PC-3 (cell line): ENCODE results near the gene AGFG2.

Experiments used
- EZH2phosphoT487 ChIP-seq: fragments of 300-600 bp; sonication (generic); IDR thresholded peaks from 2 replicates; pipeline ENCODE4 v1.6.1; 2018; ENCODE audit warnings: mild to moderate bottlenecking, antibody characterized with exemption, low read length, borderline replicate concordance
- TF ChIP-seq, protein P1 (sequence below): fragments of 300-600 bp; sonication (generic); conservative IDR thresholded peaks from 2 replicates; pipeline ENCODE4 v1.5.1; 2017; ENCODE audit warnings: antibody characterized with exemption, low read depth, mild to moderate bottlenecking, low read length

DNA sequence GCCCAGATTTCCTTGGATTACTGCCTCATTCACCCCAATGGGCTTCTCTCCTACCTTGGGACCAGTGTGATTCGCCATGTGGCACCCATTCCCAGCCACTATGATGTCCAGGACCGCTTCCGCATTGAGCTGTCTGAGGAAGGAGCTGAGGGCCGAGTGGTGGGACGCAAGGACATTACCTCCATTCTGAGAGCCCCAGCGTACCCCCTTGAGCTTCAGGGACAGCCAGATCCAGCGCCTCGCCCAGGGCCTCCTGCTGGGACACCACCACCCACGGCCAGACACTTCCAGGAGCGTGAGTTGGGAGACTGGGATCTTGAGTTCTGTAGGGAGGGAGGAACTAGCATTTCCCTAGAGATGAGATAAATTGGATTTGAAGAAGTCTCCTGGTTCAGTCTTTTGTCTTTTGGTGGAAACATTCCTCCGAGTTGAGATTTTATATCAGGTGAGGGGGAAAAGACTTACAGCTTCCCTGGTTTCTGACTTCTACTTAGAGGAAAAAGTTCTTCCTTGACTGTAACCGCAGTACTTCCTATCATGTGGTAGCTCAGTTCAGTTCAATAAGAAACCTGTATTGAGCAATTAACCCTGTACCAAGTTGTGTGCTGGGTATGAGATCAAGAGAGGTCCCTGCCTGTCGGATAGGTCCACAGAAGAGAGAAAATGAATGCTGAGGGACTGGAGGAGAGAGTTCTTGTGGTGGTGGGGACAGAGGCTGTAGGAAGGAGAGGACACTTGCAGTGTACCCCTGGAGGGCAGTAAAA, 74.6 kb downstream of the AGFG2 start:
- TF ChIP-seq, protein P1, sequence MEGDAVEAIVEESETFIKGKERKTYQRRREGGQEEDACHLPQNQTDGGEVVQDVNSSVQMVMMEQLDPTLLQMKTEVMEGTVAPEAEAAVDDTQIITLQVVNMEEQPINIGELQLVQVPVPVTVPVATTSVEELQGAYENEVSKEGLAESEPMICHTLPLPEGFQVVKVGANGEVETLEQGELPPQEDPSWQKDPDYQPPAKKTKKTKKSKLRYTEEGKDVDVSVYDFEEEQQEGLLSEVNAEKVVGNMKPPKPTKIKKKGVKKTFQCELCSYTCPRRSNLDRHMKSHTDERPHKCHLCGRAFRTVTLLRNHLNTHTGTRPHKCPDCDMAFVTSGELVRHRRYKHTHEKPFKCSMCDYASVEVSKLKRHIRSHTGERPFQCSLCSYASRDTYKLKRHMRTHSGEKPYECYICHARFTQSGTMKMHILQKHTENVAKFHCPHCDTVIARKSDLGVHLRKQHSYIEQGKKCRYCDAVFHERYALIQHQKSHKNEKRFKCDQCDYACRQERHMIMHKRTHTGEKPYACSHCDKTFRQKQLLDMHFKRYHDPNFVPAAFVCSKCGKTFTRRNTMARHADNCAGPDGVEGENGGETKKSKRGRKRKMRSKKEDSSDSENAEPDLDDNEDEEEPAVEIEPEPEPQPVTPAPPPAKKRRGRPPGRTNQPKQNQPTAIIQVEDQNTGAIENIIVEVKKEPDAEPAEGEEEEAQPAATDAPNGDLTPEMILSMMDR, result no peak
- no peak for TF ChIP-seq EZH2phosphoT487
